ENCODE data around the gene MT1M.
A peak's percentile ranks its signal among the peaks of the same experiment; 100 is the strongest.
"Not testable (repeated sequence)": the region's sequence is repeated elsewhere in the genome, so short reads cannot be mapped to it uniquely, and the experiment has no call there.

Gene MT1M

DNA sequence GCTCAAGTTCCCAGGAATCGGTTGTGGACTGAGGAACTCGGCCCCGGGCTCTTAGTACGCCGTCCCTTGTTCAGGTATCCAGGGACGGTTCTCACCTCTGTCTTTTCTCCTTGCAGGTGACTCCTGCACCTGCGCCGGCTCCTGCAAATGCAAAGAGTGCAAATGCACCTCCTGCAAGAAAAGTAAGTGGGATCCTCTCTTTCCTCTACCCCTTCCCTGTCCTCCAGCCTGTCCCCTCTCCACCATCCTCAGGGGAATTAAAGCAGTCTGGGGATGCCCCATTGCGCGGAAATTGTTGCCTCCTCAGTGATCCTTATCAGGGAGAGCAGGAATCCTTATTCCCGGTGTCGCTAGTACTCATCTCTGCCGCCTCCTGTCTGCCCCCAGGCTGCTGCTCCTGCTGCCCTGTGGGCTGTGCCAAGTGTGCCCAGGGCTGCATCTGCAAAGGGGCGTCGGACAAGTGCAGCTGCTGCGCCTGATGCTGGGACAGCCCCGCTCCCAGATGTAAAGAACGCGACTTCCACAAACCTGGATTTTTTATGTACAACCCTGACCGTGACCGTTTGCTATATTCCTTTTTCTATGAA is 23.5 kb upstream of the MT1M start:
- no peak for DNase-seq (ENCODE audit: low spot score)

DNA sequence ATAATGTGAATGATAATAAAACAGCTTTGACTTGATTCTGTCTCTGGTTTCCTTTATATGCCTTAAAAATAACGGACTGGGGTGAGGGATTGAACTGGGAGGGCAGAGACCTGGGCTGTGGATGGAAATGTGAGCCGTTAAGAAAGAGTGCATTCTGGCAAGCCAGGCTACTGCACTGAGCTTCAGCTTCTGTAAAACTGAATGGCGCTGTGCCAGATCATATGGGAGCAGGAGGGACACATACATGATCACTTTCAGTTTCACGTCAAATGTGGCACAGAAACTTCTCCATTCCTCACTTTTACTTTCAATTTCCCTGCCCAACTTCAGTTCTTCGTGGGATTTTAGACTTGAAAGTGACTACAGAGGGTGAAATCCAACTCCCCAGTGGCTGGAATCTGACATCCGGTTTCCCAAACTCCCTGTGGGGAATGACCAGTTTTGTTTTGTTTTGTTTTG is 23.0 kb upstream of the MT1M start:
- DNase-seq (ENCODE audit: low spot score), result peak; percentile 86

DNA sequence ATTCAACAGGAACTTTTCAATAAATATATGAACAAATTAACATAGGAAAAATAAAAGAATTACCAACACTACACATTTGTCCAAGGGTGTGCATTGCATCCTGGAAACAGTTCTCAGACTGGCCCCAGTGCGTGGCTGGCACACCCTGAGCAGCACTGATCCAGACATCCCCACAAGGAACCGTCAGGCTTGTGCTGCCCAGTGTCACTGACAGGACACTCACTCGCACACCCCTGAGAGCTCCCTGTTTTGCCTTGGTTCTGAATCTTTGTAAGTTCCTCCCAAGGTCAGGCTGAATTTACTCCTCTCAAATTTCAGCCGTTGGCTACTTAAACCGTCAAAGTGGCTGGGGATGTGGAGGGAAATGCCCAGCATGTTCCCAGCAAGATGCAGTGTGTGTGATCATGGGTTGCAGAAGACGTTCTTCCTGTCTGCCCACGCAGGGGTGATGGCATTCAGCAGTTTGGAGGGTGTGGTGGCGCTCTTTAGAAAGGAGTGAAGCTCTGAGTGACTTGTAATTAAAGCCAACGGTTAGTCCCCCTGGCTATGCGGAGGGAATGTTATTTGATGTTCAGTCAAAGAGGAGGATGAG is 22.3 kb upstream of the MT1M start:
- DNase-seq (ENCODE audit: low spot score), result peak; percentile 41

DNA sequence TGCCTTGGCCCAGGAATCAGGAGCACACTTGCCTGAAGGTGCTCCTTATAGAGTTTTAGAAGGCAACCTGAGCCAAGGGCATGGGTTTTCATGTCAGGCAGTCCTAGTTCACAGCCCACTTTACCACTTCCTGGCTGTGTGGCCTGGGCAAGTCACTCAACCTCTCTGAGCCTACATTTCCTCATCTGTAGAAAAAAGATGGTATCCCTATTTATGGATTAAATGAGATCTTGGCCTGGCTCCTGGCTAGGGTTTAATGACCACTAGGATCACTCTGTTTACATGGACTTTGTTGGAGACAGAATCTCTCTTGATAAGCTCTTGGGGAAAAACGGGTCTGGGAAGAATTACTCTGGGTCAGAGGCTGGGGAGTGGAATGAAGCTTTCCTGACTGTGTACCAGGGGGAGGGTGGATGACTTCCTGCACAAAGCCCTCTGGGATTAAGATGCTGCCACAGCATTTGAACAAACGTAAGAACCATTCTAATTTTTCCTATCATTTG is 21.8 kb upstream of the MT1M start:
- DNase-seq (ENCODE audit: low spot score), result no peak

DNA sequence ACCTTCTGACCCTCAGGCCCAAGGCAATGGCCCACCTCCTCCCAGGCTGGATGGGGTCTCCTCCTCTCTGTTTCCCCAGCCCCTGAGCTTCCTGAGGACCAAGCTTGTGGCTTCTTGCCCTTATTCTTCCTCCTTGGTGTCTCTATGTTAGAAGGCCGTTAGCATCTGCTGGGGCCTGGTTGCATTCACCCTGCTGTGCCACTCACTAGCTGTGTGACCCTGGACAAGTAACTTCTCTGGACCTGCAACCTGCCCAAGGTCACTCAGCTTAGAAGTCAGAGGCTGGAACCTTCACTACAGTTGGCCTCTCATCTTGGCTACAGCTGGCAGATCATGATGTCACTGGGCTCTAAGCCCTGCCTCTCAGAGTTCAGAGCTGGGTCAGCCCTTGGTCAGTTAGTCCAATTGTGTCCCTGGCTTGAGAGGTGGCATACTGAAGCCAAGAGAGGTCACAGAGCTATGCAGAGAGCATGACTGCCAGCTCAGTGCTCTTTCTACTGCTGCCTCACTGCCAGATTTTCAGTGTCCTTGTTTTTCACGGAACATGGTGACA is 21.1 kb upstream of the MT1M start:
- no peak for DNase-seq (ENCODE audit: low spot score)

DNA sequence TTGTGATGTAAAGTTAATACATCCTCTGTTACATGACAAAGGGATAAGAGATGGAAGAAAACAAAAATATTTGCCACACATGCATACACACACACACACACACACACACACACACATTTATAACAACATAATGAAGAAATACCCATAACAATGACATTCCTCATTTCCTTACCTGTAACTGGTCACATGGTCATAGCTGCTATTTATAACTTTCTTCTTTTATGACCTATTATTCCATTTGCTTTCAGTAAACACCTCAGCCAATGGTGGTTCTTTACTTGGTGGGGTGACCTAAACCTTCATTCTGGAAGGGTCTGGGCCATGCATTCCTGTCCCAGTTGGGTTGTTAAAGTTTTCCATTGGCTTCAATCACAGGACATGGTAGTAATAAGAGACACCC is 18.8 kb upstream of the MT1M start:
- DNase-seq (ENCODE audit: low spot score), result no peak

DNA sequence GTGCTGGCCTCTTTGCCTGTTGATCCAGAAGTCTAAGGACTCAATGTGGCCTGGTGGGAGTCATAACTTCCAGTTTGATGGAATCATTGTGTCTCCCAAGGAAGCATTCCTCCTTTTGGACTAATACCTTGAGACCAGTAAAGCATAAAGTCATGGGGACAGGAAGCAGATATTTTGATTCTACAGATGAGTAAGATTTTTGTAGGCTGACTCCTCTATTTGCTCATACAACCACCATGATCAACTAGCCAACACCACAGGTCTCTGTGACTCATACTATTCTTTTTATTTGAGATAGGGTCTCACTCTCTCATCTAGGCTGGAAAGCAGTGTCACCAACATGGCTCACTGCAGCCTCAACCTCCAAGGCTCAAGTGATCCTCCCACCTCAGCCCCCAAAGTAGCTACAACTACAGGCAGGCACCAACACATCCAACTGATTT is 17.9 kb upstream of the MT1M start:
- DNase-seq (ENCODE audit: low spot score), result no peak

DNA sequence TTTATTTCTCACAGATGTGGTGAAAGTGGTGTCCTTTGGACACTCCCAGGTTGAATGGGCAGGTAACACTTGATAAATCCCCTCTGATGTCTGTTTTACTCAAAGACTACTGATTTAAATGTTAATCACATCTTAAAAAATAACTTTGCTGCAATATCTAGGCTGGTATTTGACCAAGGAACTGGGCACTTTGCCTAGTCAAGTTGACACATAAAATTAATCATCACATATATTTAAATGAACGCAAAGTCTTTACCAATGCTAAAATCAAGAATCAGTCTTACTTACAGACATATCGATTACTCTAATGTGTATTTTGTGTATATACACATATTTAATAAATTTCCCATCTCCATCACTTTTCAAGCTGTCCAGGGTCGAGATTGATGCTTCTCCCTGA is 17.1 kb upstream of the MT1M start:
- DNase-seq (ENCODE audit: low spot score), result no peak

DNA sequence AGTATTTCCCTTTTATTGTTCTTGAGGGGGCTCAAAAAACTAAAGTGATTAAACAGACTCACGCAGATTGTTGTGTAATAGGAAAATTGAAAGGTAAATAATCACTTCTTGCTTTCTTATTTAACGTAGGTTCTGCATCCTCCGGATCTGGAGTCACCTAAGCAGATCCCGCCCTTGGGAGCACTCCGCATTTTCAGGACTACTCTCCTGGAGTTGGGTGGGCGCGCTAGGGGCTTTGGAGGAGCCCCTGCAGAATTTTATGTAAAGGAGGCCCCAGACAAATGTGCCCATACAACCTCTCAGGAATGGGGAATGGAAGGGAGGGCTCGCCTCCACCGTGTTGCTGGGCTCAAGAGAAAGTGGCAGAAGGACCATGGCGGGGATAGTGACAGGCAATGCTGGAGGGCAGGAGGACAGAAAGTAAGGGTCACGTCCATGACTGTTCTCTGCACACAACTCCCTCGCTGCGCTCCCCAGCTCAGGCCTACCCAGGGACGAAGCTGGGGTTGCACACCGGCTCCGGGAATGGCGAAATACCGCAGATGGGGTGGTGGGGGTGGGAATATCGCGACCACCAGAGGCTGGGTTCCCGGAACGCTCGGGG is 15.7 kb upstream of the MT1M start:
- DNase-seq (ENCODE audit: low spot score), result no peak

DNA sequence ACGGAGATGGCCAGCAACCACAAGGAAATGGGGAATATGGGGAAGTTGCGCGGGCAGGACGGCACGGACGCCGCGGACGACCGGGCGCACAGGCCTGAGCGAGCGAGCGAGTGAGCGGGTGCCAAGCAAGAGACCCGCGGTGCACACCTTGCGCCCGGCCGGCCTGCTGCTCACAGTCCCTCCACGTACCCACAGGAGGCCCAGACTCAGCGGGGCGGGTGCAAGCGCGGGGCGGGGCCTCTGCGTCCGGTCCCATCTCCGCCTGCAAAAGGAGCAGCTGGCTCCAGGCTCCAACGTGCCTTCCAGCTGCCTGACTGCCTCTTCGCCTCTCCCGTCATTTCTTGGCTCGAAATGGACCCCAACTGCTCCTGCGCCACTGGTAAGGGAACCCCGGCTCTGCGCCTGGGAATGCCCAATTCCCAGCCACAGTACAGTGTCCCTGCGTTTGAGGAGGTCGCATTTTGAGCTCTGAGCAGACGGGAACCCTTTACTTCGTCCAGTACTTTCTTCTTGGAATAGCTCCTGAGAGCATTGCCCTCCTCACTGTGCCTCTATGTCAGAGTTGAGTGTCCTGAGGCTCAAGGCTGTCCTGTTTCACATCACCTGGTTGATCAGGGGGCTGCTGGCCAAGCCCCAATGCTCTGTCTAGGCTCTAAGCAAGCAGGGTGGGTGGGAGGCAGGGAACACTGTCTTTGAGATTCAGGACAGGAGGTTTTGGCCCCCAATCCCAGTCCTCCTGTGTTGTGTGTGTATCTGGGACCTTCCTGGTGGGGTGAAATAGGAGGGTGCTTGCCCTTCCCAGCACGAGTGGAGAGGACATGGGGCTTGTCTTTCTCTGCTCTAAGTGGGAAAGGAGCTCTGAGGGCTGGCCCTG is 15.0 kb upstream of the MT1M start:
- DNase-seq (ENCODE audit: low spot score), result no peak

DNA sequence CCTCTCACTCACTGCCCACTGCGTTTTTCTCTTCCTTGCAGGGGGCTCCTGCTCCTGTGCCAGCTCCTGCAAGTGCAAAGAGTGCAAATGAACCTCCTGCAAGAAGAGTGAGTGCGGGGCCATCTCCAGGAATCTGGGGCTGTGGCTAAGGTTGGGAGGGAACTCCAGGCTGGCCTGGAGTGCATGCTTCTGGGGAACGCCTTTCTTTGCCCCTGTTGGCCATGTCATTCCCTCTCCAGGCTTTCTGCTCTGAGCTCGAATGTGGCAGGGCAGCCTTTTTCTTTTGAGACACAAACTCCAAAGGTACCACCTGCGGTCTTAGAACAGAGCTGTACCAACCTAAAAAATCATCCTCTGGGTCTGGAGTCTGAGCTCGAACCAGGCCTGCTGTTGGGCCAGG is 14.3 kb upstream of the MT1M start:
- DNase-seq (ENCODE audit: low spot score), result no peak

DNA sequence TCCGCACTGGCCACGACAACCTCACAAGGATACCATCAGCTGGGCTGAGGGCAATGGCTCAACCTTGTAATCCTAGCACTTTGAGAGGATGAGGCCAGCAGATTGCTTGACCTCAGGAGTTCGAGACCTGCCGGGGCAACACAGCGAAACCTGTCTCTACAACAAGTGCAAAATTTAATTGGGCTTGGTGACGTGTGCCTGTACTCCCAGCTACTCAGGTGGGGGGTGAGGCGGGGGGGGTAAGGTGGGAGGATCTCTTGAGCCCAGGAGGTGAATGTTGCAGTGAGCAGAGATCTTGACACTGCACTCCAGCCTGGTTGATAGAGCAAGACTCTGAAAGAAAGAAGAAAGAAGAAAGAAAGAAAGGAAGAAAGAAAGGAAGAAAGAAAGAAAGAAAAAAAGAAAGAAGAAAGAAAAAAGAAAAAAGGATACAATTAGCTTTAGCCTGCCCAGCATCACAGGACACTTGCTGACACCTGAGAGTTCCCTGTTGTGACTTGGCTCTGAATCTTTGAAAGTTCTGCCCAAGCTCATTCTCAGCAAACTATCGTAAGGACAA is 12.0 kb upstream of the MT1M start:
- no peak for DNase-seq (ENCODE audit: low spot score)

DNA sequence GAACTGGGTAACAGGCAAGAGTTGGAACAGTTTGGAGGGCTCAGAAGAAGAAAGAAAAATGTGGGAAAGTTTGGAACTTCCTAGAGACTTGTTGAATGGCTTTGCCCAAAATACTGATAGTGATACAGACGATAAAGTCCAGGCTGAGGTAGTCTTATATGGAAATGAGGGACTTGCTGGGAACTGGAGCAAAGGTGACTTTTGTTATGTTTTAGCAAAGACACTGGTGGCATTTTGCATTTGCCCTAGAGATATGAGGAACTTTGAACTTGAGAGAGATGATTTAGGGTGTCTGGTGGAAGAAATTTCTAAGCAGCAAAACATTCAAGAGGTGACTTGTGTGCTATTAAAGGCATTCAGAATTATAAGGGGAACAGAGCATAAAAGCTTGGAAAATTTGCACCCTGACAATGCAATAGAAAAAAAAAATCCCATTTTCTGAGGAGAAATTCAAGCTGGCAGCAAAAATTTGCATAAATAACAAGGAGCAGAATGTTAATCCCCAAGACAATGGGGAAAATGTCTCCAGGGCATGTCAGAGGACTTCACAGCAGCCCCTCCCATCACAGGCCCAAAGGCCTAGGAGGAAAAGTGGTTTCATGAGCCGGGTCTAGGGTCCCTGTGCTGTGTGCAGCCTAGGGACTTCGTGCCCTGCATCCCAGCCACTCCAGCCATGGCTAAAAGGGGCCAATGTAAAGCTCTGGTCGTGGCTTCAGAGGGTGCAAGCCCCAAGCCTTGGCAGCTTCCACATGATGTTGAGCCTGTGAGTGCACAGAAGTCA is 10.6 kb upstream of the MT1M start:
- DNase-seq (ENCODE audit: low spot score), result not testable (repeated sequence)

DNA sequence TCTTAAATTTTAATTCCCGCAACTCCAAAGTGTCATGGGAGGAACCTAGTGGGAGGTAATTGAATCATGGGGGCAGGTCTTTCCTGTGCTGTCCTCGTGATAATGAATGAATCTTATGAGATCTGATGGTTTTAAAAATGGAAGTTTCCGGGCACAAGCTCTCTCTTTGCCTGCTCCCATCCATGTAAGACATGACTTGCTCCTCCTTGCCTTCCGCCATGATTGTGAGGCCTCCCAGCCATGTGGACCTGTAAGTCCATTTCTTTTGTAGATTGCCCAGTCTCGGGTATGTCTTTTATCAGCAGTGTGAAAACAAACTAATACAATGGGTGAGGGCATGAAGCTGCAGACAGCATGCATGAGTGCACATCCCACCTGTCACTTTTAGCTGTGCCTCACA is 9.3 kb upstream of the MT1M start:
- not testable (repeated sequence) for DNase-seq (ENCODE audit: low spot score)

DNA sequence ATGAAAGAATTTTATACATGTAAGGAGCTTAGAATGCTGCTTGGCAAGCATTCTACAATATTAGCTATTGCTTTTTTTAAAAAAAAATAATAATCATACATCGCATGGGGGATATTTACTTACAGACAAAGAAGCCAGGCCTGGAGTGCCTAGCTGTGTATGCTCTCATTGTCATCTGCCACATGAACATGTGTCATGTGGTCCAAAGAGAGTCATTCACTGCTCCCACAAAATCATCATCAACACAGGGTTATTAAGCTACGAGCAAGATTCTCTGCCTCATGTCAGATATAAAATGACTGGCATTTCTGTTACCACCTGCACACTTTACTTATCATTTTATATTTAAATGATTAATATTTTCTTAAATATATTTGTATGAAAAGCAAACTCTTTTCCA is 8.8 kb upstream of the MT1M start:
- DNase-seq (ENCODE audit: low spot score), result no peak

DNA sequence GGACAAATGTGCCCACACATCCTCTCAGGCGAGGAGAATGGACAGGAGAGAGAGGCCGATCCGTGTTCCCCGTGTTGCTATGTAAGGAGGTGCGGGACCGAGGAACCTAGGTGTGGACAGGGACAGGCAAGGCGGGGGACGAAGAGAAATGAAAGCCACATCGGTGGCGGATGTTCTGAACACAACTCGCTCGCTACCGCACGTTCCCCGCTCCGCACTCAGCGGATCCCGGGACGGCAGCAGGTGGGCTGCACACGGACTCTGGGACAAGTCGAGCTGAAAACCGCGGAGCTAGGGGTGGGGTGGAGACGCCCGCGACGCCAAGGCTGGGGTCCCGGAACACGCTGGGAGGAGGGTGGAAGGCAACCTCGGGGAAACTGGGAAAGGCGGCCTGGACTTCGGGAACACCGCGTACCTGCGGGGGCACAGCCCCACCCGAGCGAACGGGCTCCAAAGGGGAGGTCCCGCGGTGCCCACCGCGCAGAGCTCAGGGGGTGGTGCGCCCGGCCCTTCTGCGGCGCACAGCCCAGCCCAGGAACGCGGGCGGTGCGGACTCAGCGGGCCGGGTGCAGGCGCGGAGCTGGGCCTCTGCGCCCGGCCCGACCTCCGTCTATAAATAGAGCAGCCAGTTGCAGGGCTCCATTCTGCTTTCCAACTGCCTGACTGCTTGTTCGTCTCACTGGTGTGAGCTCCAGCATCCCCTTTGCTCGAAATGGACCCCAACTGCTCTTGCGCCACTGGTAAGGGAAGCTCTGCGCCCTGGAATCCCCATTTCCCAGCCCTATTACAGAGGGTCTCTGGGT is 7.1 kb upstream of the MT1M start, which contains the start of gene MT1E:
Gene MT1E, plus strand, starts transcription at position 642 of the 803 bp plus-strand sequence. Its CDS starts 71 bp downstream, at position 713.
- DNase-seq (ENCODE audit: low spot score), result no peak

DNA sequence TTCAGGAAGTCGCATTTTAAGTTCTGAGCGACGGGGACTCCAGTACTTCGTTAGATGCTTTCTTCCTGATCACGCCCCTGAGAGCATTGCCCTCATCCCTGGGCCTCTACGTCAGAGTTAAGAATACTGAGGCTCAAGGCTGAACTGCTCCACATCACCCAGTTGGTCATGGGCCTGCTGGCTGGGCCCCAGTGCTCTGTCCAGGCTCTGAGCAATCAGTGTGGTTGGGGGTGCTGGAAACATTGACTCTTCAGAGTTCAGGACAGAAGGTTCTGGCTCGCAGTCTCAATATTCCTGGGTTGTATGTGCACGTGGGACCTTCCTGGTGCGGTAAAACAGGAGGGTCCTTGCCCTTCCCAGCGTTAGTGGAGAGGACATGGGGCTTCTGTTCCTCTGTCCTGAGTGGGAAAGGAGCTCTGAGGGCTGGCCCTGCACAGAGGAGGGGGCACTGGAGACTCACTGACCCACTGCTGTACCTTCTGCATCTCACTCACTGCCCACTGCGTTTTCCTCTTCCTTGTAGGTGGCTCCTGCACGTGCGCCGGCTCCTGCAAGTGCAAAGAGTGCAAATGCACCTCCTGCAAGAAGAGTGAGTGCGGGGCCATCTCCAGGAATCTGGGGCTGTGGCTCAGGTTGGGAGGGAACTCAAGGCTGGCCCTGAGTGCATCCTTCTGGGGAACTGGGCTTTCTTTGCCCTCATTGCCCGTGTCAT is 6.4 kb upstream of the MT1M start:
- no peak for DNase-seq (ENCODE audit: low spot score)

DNA sequence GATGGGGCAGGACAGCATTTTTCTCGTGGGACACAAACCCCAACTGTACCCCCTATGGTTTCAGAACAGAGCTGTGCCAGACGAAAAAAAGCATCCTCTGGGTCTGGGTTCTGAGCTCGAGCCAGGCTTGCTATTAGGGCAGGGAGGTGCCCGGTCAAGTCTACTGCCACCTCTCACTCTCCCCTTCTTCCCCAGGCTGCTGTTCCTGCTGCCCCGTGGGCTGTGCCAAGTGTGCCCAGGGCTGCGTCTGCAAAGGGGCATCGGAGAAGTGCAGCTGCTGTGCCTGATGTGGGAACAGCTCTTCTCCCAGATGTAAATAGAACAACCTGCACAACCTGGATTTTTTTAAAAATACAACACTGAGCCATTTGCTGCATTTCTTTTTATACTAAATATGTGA is 5.8 kb upstream of the MT1M start:
- DNase-seq (ENCODE audit: low spot score), result no peak
